ENCODE results near the gene CD163.

The CD163 gene

DNA sequence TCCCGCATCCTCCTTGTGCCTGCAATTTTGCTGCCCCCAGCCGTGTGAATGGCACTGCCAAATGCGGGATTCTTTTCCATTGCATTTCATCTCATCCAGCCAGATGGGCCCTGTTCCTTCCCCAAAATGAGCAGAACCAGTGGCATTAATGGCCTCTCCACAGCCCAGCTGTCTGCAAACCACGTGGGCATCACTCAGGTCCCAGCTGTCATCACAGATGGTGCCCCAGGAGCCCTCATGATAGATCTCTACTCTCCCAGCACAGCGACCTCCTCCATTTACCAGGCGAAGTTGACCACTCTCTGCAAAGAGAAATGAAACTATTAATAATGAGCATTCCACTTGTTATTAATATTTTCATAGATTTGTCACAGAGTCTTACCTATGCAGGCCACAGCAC is 17.1 kb downstream of the CD163 start:
- H3K4me3 ChIP-seq (replicated peaks; ENCODE audit: low read depth, low read length) = no peak overlapping the region
- no peak for DNase-seq (ENCODE audit: low read depth)
- TF ChIP-seq CTCF (IDR thresholded peaks at IDR 0.05; ENCODE audit: low read length, missing control alignments) = no peak

- H3K4me3 ChIP-seq (replicated peaks; ENCODE audit: low read depth, low read length) = no peak overlapping the region
- no peak for DNase-seq (ENCODE audit: low read depth)
- TF ChIP-seq CTCF (IDR thresholded peaks at IDR 0.05; ENCODE audit: low read length, missing control alignments) = no peak
Measured at GRCh38 chr12:7485095-7485494, 18.5 kb downstream of the CD163 start.

DNA sequence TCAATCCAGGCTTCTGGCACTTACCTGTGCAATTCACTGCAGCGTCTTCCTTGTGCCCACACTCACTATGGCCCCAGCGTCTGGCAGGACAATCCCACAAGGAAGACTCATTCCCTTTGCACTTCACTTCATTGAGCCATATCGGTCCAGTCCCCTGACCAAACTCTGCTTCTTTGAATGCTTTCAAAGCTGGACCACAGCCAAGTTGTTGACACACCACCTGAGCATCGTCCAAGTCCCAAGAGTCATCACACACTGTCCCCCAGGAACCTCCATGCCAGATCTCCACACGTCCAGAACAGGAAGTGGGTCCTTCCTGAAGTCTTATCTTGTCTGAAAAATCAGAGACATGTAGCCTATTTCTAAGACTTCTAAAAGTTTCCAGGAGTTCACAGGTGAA is 20.2 kb downstream of the CD163 start:
- H3K4me3 ChIP-seq (replicated peaks; ENCODE audit: low read depth, low read length) = no peak overlapping the region
- TF ChIP-seq CTCF (IDR thresholded peaks at IDR 0.05; ENCODE audit: low read length, missing control alignments) = no peak
- no peak for DNase-seq (ENCODE audit: low read depth)

- no peak for TF ChIP-seq CTCF (IDR thresholded peaks at IDR 0.05; ENCODE audit: low read length, missing control alignments)
- no peak for DNase-seq (ENCODE audit: low read depth)
- no peak overlapping the region for H3K4me3 ChIP-seq (replicated peaks; ENCODE audit: low read depth, low read length)
Measured at GRCh38 chr12:7479771-7480170, 23.8 kb downstream of the CD163 start.

DNA sequence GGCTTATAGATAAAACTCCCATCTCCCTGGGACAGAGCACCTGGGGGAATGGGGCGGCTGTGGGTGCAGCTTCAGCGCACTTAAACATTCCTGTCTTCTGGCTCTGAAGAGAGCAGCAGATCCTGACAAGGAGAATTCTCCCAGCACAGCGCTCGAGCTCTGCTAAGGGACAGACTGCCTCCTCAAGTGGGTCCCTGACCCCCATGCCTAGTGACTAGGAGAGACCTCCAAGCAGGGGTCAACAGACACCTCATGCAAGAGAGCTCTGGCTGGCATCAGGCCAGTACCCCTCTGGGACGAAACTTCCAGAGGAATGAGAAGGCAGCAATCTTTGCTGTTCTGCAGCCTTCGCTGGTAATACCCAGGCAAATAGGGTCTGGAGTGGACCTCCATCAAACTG is 31.5 kb downstream of the CD163 start:
- TF ChIP-seq CTCF (IDR thresholded peaks at IDR 0.05; ENCODE audit: low read length, missing control alignments) = no peak
- no peak overlapping the region for H3K4me3 ChIP-seq (replicated peaks; ENCODE audit: low read depth, low read length)
- no peak for DNase-seq (ENCODE audit: low read depth)

DNA sequence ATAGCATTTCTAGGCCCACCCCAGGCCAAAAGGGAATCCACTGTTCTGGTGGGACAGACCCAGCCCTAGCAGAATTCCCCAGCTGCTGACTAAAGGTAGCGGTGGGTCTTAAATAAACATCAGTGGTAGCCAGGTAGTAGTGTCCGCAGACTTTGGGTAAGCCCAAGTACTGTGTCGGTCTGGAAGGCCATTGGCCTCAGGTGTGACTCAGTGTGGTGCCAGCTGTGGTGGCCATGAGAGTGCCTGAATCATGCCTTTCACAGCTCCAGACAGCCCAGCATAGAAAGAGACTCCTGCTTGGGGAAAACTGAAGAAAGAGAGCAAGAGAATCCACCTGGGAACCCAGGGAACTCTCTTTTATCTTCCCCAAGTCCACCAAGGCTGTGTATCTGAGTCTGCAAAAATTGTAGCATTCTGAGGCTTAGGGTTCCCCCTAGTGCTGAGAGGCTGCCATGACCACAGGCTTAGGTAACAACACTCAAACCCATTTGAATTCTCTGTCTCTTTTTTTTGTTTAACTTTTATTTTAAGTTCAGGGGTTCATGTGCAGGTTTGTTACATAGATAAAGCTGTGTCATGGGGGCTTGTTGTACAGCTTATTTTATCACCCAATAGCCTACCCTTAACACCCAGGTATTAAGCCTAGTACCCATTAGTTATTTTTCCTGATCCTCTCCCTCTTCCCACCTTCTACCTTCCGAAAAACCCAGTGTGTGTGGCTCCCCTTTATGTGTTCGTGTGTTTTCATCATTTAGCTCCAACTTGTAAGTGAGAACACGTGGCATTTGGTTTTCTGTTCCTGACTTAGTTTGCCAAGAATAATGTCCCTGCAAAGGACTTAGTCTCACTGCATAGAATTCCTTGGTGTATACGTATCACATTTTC is 43.0 kb downstream of the CD163 start:
- no peak overlapping the region for H3K4me3 ChIP-seq (replicated peaks; ENCODE audit: low read depth, low read length)
- peak; percentile 97 for TF ChIP-seq CTCF (IDR thresholded peaks at IDR 0.05; ENCODE audit: low read length, missing control alignments)
- DNase-seq (ENCODE audit: low read depth) = peak; percentile 68

DNA sequence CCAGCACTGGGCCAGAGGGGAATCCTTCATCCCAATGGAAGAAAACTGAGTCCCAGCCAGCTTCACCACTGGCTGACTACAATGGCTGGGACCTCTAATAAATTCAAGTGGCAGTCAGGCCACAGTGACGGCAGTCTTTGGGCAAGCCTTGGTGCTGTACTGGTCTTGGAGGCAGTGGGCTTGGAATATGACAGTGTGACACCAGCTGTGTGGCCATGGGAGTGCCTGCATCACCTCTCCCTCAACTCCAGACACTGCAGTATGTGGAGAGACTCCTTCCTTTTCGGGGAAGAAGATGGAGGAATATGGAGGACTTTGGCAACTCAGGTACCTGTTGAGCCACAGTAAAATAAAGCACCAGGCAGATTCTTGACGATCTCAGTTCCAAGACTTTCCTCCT is 43.6 kb downstream of the CD163 start:
- no peak overlapping the region for H3K4me3 ChIP-seq (replicated peaks; ENCODE audit: low read depth, low read length)
- TF ChIP-seq CTCF (IDR thresholded peaks at IDR 0.05; ENCODE audit: low read length, missing control alignments) = no peak
- no peak for DNase-seq (ENCODE audit: low read depth)

All from fibroblast of pulmonary artery (primary cell).